GM19023 (cell line): ENCODE results near the gene DAGLB.
A peak's percentile ranks its signal among the peaks of the same experiment; 100 is the strongest.
"Not testable (repeated sequence)": the region's sequence is repeated elsewhere in the genome, so short reads cannot be mapped to it uniquely, and the experiment has no call there.

Experiments used
- ATAC-seq: cut with Tn5 transposase; IDR thresholded peaks from one replicate; pipeline ENCODE4 v1.9.1; 2021; ENCODE audit warnings: mild to moderate bottlenecking, moderate library complexity; ENCODE audit not compliant: unreplicated experiment

Gene DAGLB

GRCh38 chr7:6447581-6448199, at the start of gene DAGLB:
DAGLB (minus strand) TSS chr7:6447954; CDS start chr7:6447842, 112 bp downstream.
- peak; percentile 81 for ATAC-seq

- ATAC-seq: no peak
Observed at GRCh38 chr7:6497637-6497905, 49.8 kb upstream of the DAGLB start.

GRCh38 chr7:6496842-6497636, 49.3 kb upstream of the DAGLB start:
- no peak for ATAC-seq

GRCh38 chr7:6495597-6496262, 48.0 kb upstream of the DAGLB start:
- ATAC-seq: no peak

- no peak for ATAC-seq
Observed at GRCh38 chr7:6494365-6494764, 46.6 kb upstream of the DAGLB start.

- no peak for ATAC-seq
Observed at GRCh38 chr7:6491194-6491593, 43.4 kb upstream of the DAGLB start.

GRCh38 chr7:6489612-6490011, 41.9 kb upstream of the DAGLB start:
- ATAC-seq: no peak

GRCh38 chr7:6487184-6487545, 39.4 kb upstream of the DAGLB start:
- no peak for ATAC-seq

GRCh38 chr7:6486438-6487183, 38.9 kb upstream of the DAGLB start:
- no peak for ATAC-seq

GRCh38 chr7:6482743-6483119, 35.0 kb upstream of the DAGLB start:
- ATAC-seq: no peak

GRCh38 chr7:6482307-6482706, 34.6 kb upstream of the DAGLB start:
- ATAC-seq: no peak

- no peak for ATAC-seq
Observed at GRCh38 chr7:6481445-6481844, 33.7 kb upstream of the DAGLB start.

- ATAC-seq: no peak
Observed at GRCh38 chr7:6480323-6480660, 32.5 kb upstream of the DAGLB start.

GRCh38 chr7:6479067-6479466, 31.3 kb upstream of the DAGLB start:
- no peak for ATAC-seq

- ATAC-seq: no peak
Observed at GRCh38 chr7:6478186-6478585, 30.4 kb upstream of the DAGLB start.

- ATAC-seq: no peak
Observed at GRCh38 chr7:6477318-6477660, 29.5 kb upstream of the DAGLB start.

- ATAC-seq: no peak
Observed at GRCh38 chr7:6476596-6477317, 29.0 kb upstream of the DAGLB start.

GRCh38 chr7:6475433-6476186, 27.9 kb upstream of the DAGLB start:
- ATAC-seq: no peak

GRCh38 chr7:6465862-6466261, 18.1 kb upstream of the DAGLB start:
- no peak for ATAC-seq

GRCh38 chr7:6463609-6464008, 15.9 kb upstream of the DAGLB start:
- not testable (repeated sequence) for ATAC-seq
